ENCODE measurements around the gene DSTYK.

DSTYK gene

GRCh38 chr1:205118752-205119151, 92.8 kb downstream of the DSTYK start:
- Histone ChIP-seq H3K79me2 (ENCODE audit: low read length) (peaks cover 70% of the 10 kb centered on the region), H3K4me3 (ENCODE audit: low read length) (no peak overlapping the region), H2AFZ (ENCODE audit: low read length) (no peak overlapping the region), H3K4me1 (ENCODE audit: low read length) (peaks cover 19% of the 10 kb centered on the region; the same call in 1 of the 2 replicates), H3K9me3 (replicated peaks; ENCODE audit: insufficient read depth, low read length) (no peaks in the 10 kb centered on the region), H3K9ac (ENCODE audit: low read length) (no peak overlapping the region), H3K9me2 (replicated peaks; ENCODE audit: insufficient read depth, low read length) (no peaks in the 10 kb centered on the region), H3K36me3 (replicated peaks; ENCODE audit: insufficient read depth, low read length) (no peaks in the 10 kb centered on the region), H3K27ac (ENCODE audit: low read length) (no peak overlapping the region), H4K20me1 (ENCODE audit: insufficient read depth, low read length) (no peaks in the 10 kb centered on the region), H3K27me3 (replicated peaks; ENCODE audit: insufficient read depth, low read length) (no peaks in the 10 kb centered on the region), H3F3A (ENCODE audit: insufficient read depth, low read length) (peaks cover 8% of the 10 kb centered on the region; the same call in 1 of the 2 replicates), H3K4me2 (ENCODE audit: low read depth, low read length) (no peak overlapping the region)
- DNase-seq, result no peak
- TF ChIP-seq EZH2 (optimal IDR thresholded peaks at IDR 0.05; ENCODE audit: low read depth, low read length) (no peak), CTCF (IDR thresholded peaks at IDR 0.05; ENCODE audit: low read length) (no peak), EZH2phosphoT487 (IDR thresholded peaks at IDR 0.05; ENCODE audit: low read length) (no peak)

GRCh38 chr1:205111354-205111753, 100.1 kb downstream of the DSTYK start:
- Histone ChIP-seq H3K9me3 (replicated peaks; ENCODE audit: insufficient read depth, low read length) (no peaks in the 10 kb centered on the region), H3K9me2 (replicated peaks; ENCODE audit: insufficient read depth, low read length) (no peaks in the 10 kb centered on the region), H3K4me1 (ENCODE audit: low read length) (no peaks in the 10 kb centered on the region), H3K9ac (ENCODE audit: low read length) (no peak overlapping the region), H2AFZ (ENCODE audit: low read length) (no peak overlapping the region), H3K27ac (ENCODE audit: low read length) (no peak overlapping the region), H4K20me1 (ENCODE audit: insufficient read depth, low read length) (no peaks in the 10 kb centered on the region), H3K4me3 (ENCODE audit: low read length) (no peak overlapping the region), H3K36me3 (replicated peaks; ENCODE audit: insufficient read depth, low read length) (peaks cover 4% of the 10 kb centered on the region; the same call in 1 of the 2 replicates), H3K27me3 (replicated peaks; ENCODE audit: insufficient read depth, low read length) (no peaks in the 10 kb centered on the region), H3K79me2 (ENCODE audit: low read length) (peaks cover 22% of the 10 kb centered on the region), H3K4me2 (ENCODE audit: low read depth, low read length) (no peak overlapping the region), H3F3A (ENCODE audit: insufficient read depth, low read length) (no peaks in the 10 kb centered on the region)
- TF ChIP-seq EZH2 (optimal IDR thresholded peaks at IDR 0.05; ENCODE audit: low read depth, low read length) (no peak), CTCF (IDR thresholded peaks at IDR 0.05; ENCODE audit: low read length) (no peak), EZH2phosphoT487 (IDR thresholded peaks at IDR 0.05; ENCODE audit: low read length) (no peak)
- no peak for DNase-seq

GRCh38 chr1:205109711-205110110, 101.8 kb downstream of the DSTYK start:
- no peak overlapping the region for H2AFZ ChIP-seq (ENCODE audit: low read length)
- DNase-seq, result no peak
- TF ChIP-seq CTCF (IDR thresholded peaks at IDR 0.05; ENCODE audit: low read length), result no peak
- no peak for TF ChIP-seq EZH2 (optimal IDR thresholded peaks at IDR 0.05; ENCODE audit: low read depth, low read length)
- TF ChIP-seq EZH2phosphoT487 (IDR thresholded peaks at IDR 0.05; ENCODE audit: low read length), result no peak
- H3K79me2 ChIP-seq (ENCODE audit: low read length), result peaks cover 14% of the 10 kb centered on the region
- H3K4me1 ChIP-seq (ENCODE audit: low read length), result no peaks in the 10 kb centered on the region
- H3K9me3 ChIP-seq (replicated peaks; ENCODE audit: insufficient read depth, low read length), result no peaks in the 10 kb centered on the region
- no peaks in the 10 kb centered on the region for H3K27me3 ChIP-seq (replicated peaks; ENCODE audit: insufficient read depth, low read length)
- no peaks in the 10 kb centered on the region for H4K20me1 ChIP-seq (ENCODE audit: insufficient read depth, low read length)
- H3K27ac ChIP-seq (ENCODE audit: low read length), result no peak overlapping the region
- H3K36me3 ChIP-seq (replicated peaks; ENCODE audit: insufficient read depth, low read length), result peaks cover 8% of the 10 kb centered on the region; the same call in 1 of the 2 replicates
- H3K4me3 ChIP-seq (ENCODE audit: low read length), result no peak overlapping the region
- H3F3A ChIP-seq (ENCODE audit: insufficient read depth, low read length), result no peaks in the 10 kb centered on the region
- no peaks in the 10 kb centered on the region for H3K9me2 ChIP-seq (replicated peaks; ENCODE audit: insufficient read depth, low read length)
- H3K9ac ChIP-seq (ENCODE audit: low read length), result no peak overlapping the region
- H3K4me2 ChIP-seq (ENCODE audit: low read depth, low read length), result no peak overlapping the region

Data from MM.1S (cell line).